Measurements from ENCODE around the gene SAMHD1. TPM values are rescaled to one million over a fixed set of nuclear protein-coding genes. Genes with fewer than 3 reads are reported as not detected.

SAMHD1 gene
- total and polyA plus RNA-seq, 9 of the 15 experiments (the other 6 are each of a cell fraction or from before 2014, with no cell fraction given) = 6.8 to 20.4 (median 14.8) TPM

DNA sequence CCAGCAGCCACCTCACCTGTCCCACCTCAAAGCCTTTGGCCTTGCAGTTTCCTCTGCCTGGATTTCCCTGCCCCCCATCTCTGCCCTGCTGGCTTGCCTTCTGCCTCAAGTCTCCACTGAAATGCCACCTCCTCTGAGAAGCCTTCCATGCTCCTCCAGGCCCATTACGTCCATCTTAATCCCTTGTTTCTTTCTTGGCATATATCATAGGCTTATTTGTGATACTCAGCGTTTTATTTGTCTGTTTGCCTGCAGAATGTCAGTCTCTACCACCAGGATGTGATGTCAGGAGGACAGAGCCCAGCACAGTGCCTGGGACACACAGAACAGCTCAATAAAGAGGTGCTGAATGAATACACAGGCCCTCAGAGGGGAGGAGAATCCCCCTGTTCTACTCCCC is 100.0 kb downstream of the SAMHD1 start (continued):
- no peak for TF ChIP-seq RERE (CRISPR knock-in tag; IDR thresholded peaks at IDR 0.05; ENCODE audit: borderline replicate concordance)
- TF ChIP-seq SAFB (IDR thresholded peaks at IDR 0.05; ENCODE audit: borderline replicate concordance, low read depth, low read length) = no peak
- no peak for TF ChIP-seq ZNF445 (CRISPR knock-in tag; IDR thresholded peaks at IDR 0.05; ENCODE audit: low read depth)
- TF ChIP-seq ZNF699 (CRISPR knock-in tag; IDR thresholded peaks at IDR 0.05; ENCODE audit: insufficient replicate concordance) = no peak
- no peak for TF ChIP-seq ESRRA (IDR thresholded peaks at IDR 0.05; ENCODE audit: borderline replicate concordance, low read depth)
- no peak for TF ChIP-seq RB1 (IDR thresholded peaks at IDR 0.05; ENCODE audit: low read depth)
- TF ChIP-seq FUS (optimal IDR thresholded peaks at IDR 0.05; ENCODE audit: low read depth, low read length) = no peak
- TF ChIP-seq ZNF316 (IDR thresholded peaks at IDR 0.05) = peak; percentile 60; the same call in 1 of the 2 replicates
- TF ChIP-seq ZFP91 (CRISPR knock-in tag; IDR thresholded peaks at IDR 0.05) = no peak
- no peak for TF ChIP-seq TAF7 (tag; IDR thresholded peaks at IDR 0.05)
- TF ChIP-seq MED1 (CRISPR knock-in tag; IDR thresholded peaks at IDR 0.05; ENCODE audit: borderline replicate concordance) = no peak
- TF ChIP-seq ZNF655 (CRISPR knock-in tag; IDR thresholded peaks at IDR 0.05) = no peak
- no peak for TF ChIP-seq PRMT5 (CRISPR knock-in tag; IDR thresholded peaks at IDR 0.05)
- TF ChIP-seq ZNF79 (CRISPR knock-in tag; IDR thresholded peaks at IDR 0.05; ENCODE audit: low read depth) = no peak
- no peak for TF ChIP-seq MBD2 (IDR thresholded peaks at IDR 0.05; ENCODE audit: borderline replicate concordance, low read depth)
- no peak for TF ChIP-seq SNRNP70 (optimal IDR thresholded peaks at IDR 0.05; ENCODE audit: low read depth, low read length)
- TF ChIP-seq HNRNPH1 (optimal IDR thresholded peaks at IDR 0.05; ENCODE audit: low read depth, low read length) = no peak
- no peak for TF ChIP-seq NFXL1 (CRISPR knock-in tag; IDR thresholded peaks at IDR 0.05)
- TF ChIP-seq THRAP3 (IDR thresholded peaks at IDR 0.05; ENCODE audit: borderline replicate concordance) = no peak
- TF ChIP-seq ZNF696 (CRISPR knock-in tag; conservative IDR thresholded peaks at IDR 0.05) = no peak
- TF ChIP-seq ETS2 (tag; IDR thresholded peaks at IDR 0.05; ENCODE audit: borderline replicate concordance, poor library complexity, severe bottlenecking) = no peak
- TF ChIP-seq MECOM (CRISPR knock-in tag; IDR thresholded peaks at IDR 0.05) = no peak
- TF ChIP-seq ZFP36 (IDR thresholded peaks at IDR 0.05; ENCODE audit: low read depth, low read length, partially characterized antibody) = peak; percentile 72

Data from K562 (cell line).